ENCODE measurements around the gene SLC35F2. TPM values are rescaled to one million over a fixed set of nuclear protein-coding genes. Genes with fewer than 3 reads are reported as not detected.

SLC35F2 gene
- total RNA-seq, 1 experiment from 2014 or later, result 62.4 TPM

- Mint-ChIP-seq H3K4me3 (ENCODE audit: unreplicated experiment) (no peak overlapping the region), H3K4me1 (ENCODE audit: insufficient read depth, unreplicated experiment) (peaks cover 42% of the 10 kb centered on the region), H3K27ac (ENCODE audit: low read depth, unreplicated experiment) (peak overlapping the region; percentile 63), H3K36me3 (ENCODE audit: insufficient read depth, unreplicated experiment) (peaks cover 4% of the 10 kb centered on the region), H3K9me3 (ENCODE audit: unreplicated experiment) (peaks cover 5% of the 10 kb centered on the region), H3K27me3 (ENCODE audit: insufficient read depth, unreplicated experiment) (no peaks in the 10 kb centered on the region)
- ChIA-PET POLR2A (interaction anchor here (1.0 kb wide), 2 partner anchors 10 to 11 kb away, joined by 3 to 5 read pairs; no protein-coding TSS in a partner anchor), CTCF (interaction anchor here (0.6 kb wide), 1 partner anchor 19 kb away, joined by 4 read pairs; no protein-coding TSS in a partner anchor)
- BruUV-seq (replicated peaks), result no TSS peak
- peak; percentile 53 for DNase-seq (ENCODE audit: unreplicated experiment)
- intact Hi-C loops (cut with micrococcal nuclease), result loop anchor here (5.0 kb wide), 1 partner anchor 38 kb away; the partner anchor contains the start of gene SLC35F2
- no peak for TF ChIP-seq CTCF (IDR thresholded peaks at IDR 0.05; ENCODE audit: unreplicated experiment)
Measured at GRCh38 chr11:107819361-107820014, 39.1 kb downstream of the SLC35F2 start.

- ChIA-PET POLR2A (interaction anchor here (1.0 kb wide), 1 partner anchor 11 kb away, joined by 5 read pairs; no protein-coding TSS in a partner anchor), CTCF (interaction anchor here (0.6 kb wide), 1 partner anchor 18 kb away, joined by 4 read pairs; no protein-coding TSS in a partner anchor)
- Mint-ChIP-seq H3K9me3 (ENCODE audit: unreplicated experiment) (peaks cover 5% of the 10 kb centered on the region), H3K27ac (ENCODE audit: low read depth, unreplicated experiment) (no peak overlapping the region), H3K27me3 (ENCODE audit: insufficient read depth, unreplicated experiment) (no peaks in the 10 kb centered on the region), H3K4me3 (ENCODE audit: unreplicated experiment) (no peak overlapping the region), H3K36me3 (ENCODE audit: insufficient read depth, unreplicated experiment) (peaks cover 14% of the 10 kb centered on the region), H3K4me1 (ENCODE audit: insufficient read depth, unreplicated experiment) (peaks cover 37% of the 10 kb centered on the region)
- intact Hi-C loops (cut with micrococcal nuclease), result loop anchor here (5.0 kb wide), 1 partner anchor 39 kb away; the partner anchor contains the start of gene SLC35F2
- no TSS peak for BruUV-seq (replicated peaks)
- no peak for DNase-seq (ENCODE audit: unreplicated experiment)
- no peak for TF ChIP-seq CTCF (IDR thresholded peaks at IDR 0.05; ENCODE audit: unreplicated experiment)
Measured at GRCh38 chr11:107818491-107818890, 40.1 kb downstream of the SLC35F2 start.

- no peak overlapping the region for H3K27ac Mint-ChIP-seq (ENCODE audit: low read depth, unreplicated experiment)
- H3K9me3 Mint-ChIP-seq (ENCODE audit: unreplicated experiment), result peaks cover 5% of the 10 kb centered on the region
- intact Hi-C loops (cut with micrococcal nuclease), result loop anchor here (5.0 kb wide), 1 partner anchor 41 kb away; the partner anchor contains the start of gene SLC35F2
- no peak overlapping the region for H3K4me3 Mint-ChIP-seq (ENCODE audit: unreplicated experiment)
- TF ChIP-seq CTCF (IDR thresholded peaks at IDR 0.05; ENCODE audit: unreplicated experiment), result no peak
- peaks cover 23% of the 10 kb centered on the region for H3K4me1 Mint-ChIP-seq (ENCODE audit: insufficient read depth, unreplicated experiment)
- H3K36me3 Mint-ChIP-seq (ENCODE audit: insufficient read depth, unreplicated experiment), result peaks cover 34% of the 10 kb centered on the region
- no TSS peak for BruUV-seq (replicated peaks)
- ChIA-PET POLR2A (interaction anchor here (0.5 to 1.2 kb wide), 3 partner anchors 24 to 1553 kb away, joined by 3 to 6 read pairs (median 3); no protein-coding TSS in a partner anchor), CTCF (interaction anchor here (0.7 to 2.4 kb wide), 2 partner anchors 16 to 127 kb away, joined by 3 to 7 read pairs; no protein-coding TSS in a partner anchor)
- no peak for DNase-seq (ENCODE audit: unreplicated experiment)
- no peaks in the 10 kb centered on the region for H3K27me3 Mint-ChIP-seq (ENCODE audit: insufficient read depth, unreplicated experiment)
Measured at GRCh38 chr11:107816028-107816427, 42.6 kb downstream of the SLC35F2 start.

GRCh38 chr11:107810875-107811274 is 47.7 kb downstream of the SLC35F2 start:
- intact Hi-C loops (cut with micrococcal nuclease), result no loop called here
- Mint-ChIP-seq H3K27ac (ENCODE audit: low read depth, unreplicated experiment) (no peak overlapping the region), H3K4me3 (ENCODE audit: unreplicated experiment) (no peak overlapping the region), H3K27me3 (ENCODE audit: insufficient read depth, unreplicated experiment) (no peaks in the 10 kb centered on the region), H3K4me1 (ENCODE audit: insufficient read depth, unreplicated experiment) (no peaks in the 10 kb centered on the region), H3K36me3 (ENCODE audit: insufficient read depth, unreplicated experiment) (peaks cover 78% of the 10 kb centered on the region), H3K9me3 (ENCODE audit: unreplicated experiment) (no peaks in the 10 kb centered on the region)
- no peak for TF ChIP-seq CTCF (IDR thresholded peaks at IDR 0.05; ENCODE audit: unreplicated experiment)
- no TSS peak for BruUV-seq (replicated peaks)
- CTCF ChIA-PET, result interaction anchor here (0.8 kb wide), 1 partner anchor 262 kb away, joined by 3 read pairs; no protein-coding TSS in a partner anchor
- no peak for DNase-seq (ENCODE audit: unreplicated experiment)
- POLR2A ChIA-PET, result interaction anchor here (1.6 kb wide), 1 partner anchor 30 kb away, joined by 6 read pairs; no protein-coding TSS in a partner anchor
